HG02852 (cell line): ENCODE measurements around the gene TMEM213.

Source experiments
- ATAC-seq: cut with Tn5 transposase; IDR thresholded peaks from one replicate; pipeline ENCODE4 v1.9.1; 2021; ENCODE audit warnings: mild to moderate bottlenecking, moderate library complexity; ENCODE audit not compliant: unreplicated experiment

TMEM213 gene, protein sequence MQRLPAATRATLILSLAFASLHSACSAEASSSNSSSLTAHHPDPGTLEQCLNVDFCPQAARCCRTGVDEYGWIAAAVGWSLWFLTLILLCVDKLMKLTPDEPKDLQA

DNA sequence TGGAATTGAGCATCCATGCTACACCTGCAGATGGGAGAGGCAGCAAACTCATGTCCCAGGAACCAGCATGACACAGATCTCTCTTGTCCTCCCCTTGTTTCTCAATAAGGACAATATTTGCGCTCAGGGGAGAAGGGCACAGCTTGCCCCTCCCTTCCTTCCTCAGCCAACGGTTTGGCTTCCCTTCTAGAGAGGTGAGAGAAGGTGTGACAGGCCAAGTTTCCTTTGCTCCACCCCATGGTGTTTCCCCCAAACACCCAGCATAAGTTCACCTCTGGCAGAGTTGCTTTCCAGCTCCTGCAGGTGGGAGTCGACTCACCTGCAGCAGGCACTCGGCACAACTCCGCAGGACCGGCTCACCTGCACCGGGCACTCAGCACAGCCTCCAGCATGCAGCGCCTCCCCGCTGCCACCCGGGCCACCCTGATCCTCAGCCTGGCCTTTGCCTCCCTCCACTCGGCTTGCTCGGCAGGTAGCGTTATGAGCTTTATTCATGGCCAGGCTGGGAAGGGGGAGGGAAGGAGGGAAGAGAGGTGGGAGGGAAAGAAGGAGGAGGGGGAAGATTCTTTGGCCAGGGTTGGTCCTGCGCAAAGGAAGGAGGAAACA, at the start of gene TMEM213, which contains the start of gene ATP6V0A4:
Gene TMEM213 (plus strand): TSS at position 280 of the 606 bp plus-strand sequence. CDS start 111 bp downstream, at position 391.
Gene ATP6V0A4 (minus strand): TSS at position 482 of the 606 bp plus-strand sequence. CDS start 26,949 bp downstream, outside the sequence.
- no peak for ATAC-seq

DNA sequence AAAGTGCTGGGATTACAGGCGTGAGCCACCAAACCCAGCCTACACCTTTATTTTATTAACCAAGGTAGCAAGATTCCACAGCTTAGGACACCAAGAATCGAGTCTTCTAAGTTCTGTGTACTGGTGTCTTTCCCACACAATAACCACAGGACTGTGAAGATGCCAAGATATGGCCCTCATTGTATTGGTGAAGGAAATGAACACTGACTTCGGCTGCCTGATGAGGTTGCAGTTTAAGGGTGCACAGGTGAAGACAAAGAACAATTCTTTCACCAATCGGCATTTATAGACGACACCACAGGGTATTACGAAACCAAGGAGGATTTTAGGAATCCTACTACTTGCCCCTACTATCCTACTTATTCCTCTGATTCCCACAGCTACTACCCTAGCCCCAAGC, 49.1 kb upstream of the TMEM213 start:
- ATAC-seq = no peak

DNA sequence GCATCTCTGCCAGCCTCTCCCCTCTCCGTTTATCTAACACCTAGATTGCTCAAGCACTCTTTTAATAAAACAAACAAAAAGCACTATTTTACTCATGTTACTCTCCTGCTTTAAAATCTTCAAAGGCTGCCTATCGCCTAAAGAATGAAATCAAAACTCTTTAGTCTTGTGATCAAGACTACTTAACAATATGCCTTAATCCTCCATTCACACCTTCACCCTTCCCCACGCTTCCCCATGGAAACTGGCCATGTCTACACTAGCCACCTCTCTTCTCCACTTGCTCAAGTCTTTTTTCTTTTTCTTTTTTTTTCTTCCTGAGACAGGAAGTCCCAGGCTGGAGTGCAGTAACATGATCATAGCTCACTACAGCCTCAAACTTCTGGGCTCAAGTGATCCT, 47.8 kb upstream of the TMEM213 start:
- ATAC-seq = no peak

DNA sequence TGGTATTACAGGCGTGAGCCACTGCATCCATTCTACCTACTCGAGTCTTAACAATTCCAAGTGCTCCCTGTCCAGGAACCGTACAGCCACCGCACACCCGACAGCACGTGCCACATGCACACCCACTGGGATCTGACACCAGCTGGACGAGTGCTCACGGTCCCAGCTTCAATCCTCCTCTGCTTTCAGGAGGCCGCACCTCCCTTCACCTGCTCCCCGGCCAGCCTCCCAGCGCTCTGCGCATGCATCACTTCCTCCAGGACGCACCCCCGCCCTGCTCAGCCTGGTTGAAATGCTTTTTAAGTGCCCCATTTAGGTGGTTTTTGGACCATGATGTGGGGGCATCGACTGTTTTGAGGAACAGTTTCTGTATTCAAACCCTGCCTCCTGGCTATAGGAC, 47.3 kb upstream of the TMEM213 start:
- ATAC-seq = no peak

DNA sequence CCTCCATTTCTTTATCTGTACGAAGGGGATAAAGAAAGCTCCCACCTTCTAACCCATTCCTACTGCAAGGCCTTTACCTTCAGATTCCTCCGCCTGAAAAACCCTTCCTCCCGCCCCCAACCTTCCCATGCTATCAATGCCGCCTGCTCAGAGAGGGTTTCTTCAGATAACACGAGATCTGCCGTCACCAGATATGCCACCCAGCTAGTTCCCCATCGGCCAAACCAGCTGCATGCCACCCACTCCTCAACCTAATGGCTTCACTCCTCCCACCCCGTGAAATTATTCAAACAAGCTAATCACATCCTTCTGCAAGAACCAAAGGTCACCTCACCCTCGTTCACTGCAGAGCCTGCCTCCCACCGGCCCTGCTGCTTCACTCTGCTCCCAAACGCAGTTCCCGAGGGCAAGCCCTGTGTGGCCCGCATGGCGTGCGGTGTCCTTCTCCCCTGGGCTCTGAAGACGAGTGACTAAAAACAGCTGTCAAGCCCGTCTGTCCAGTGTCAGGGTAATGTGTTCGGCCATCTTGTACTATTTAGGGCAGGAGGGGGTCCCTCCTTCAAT, 46.8 kb upstream of the TMEM213 start:
- no peak for ATAC-seq

DNA sequence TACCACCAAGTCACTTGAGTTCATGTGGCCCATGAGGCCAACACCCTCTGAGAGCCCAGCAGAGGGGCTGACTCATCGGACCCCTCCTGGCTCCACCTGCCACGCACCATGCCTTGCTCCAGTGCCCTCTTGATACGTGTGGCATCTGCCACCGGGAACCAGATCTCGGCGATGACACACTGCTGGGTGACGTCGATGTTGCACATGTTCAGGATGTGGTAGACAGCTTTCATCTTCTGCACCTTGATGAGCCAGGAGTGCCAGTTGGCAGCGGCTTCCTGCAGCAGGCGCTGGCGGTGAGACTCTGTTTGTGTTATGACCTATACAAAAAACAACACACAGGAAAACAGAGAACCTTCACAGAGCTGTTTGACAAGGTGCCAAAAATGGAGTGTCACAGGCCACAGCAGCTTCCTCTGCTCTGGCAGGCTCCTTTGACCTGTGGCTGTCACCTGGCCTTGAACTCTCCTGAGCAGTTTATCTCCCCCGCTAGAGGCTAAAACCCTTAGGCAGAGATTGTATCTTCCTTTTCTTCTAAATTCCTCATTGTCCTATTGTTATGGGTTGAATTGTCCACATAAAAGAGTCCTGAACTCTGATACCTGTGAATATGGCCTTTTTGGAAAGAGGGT, 45.2 kb upstream of the TMEM213 start:
- no peak for ATAC-seq

DNA sequence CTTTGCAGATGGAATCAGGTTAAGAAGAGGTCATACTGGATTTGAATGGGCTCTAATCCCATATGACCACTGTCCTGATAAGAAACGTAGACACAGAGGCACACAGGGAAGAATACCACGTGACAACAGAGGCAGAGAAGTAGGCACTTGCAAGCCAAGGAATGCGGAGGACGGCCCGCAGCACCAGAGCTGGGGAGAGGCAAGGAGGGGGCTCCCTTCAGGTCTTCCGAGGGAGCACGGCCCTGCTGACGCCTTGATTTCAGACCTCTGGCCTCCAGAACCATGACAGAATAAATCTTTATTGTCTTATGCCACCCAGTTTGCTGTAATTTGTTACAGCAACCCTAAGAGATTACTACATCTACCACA, 44.7 kb upstream of the TMEM213 start:
- no peak for ATAC-seq

DNA sequence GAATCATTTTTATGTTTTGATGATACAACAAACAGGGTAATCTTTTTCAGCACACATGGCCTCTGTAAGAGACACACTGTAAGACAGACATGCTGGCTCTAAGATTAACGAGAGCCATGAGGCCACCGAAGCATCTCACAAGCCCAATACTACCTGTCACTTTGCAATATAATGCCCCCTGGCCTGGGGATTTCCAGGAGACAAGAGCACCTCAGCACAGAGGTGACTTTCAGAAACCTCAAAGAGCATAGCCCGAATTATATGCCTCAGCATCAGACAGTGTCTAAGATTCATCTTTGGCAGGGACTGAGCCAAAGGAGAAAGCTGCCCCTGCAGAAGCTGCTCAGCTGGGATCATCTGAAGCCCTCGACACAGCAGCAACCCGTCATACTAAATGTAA, 44.2 kb upstream of the TMEM213 start:
- no peak for ATAC-seq

DNA sequence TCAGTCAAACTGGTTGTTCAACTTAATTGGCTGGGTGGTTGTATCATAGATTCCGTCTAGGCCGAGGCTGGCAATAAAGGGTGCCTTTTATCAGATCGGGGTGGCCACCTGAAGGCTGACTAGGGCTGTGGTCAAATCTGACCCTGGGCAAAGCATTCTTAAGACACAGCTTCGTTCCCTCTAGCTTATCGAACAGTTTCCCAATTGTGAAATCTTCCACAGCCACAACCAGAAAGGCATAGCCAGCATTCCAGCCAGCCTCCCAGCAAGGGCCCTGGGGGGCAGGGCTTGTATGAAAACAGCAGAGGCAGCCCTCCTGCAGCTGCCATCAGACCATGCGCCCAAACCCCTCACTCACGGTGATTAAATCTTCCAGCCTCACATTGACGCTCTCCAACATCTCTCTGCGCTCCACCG, 42.5 kb upstream of the TMEM213 start:
- ATAC-seq = no peak

DNA sequence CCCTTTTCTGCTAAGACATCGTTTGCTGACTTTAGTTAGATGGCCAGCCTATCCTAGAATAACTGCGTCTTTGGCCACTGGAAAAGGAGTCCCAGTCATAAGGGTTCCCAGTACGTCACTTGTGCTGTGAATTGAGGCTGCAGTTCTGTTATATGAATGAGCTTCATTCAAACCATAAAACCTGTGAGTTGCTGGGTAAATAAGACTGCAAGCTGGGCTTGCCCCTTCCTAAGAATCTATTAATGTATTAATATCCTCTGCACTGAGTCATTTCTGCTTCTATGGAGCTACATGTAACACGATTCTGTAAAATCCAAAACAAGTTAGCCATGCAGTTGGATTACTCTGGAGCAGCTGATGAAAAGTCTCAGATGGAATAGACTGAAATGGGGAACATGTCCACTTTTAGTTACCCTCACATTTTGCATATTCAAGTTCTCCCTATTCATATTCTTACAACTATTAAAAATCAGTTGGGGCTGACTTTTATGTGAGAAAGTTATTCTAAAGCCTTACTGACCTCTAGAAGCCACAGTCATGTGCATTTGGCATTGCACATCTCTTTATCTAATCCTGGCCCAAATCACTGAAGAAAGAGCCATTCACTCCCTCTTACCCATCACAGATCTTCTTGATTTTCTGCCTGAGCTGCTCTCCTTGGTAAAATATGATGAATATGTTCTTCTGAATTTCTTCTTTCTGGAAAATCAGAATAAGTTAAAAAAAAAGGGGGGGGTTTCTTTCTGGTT, 41.8 kb upstream of the TMEM213 start:
- ATAC-seq = no peak

DNA sequence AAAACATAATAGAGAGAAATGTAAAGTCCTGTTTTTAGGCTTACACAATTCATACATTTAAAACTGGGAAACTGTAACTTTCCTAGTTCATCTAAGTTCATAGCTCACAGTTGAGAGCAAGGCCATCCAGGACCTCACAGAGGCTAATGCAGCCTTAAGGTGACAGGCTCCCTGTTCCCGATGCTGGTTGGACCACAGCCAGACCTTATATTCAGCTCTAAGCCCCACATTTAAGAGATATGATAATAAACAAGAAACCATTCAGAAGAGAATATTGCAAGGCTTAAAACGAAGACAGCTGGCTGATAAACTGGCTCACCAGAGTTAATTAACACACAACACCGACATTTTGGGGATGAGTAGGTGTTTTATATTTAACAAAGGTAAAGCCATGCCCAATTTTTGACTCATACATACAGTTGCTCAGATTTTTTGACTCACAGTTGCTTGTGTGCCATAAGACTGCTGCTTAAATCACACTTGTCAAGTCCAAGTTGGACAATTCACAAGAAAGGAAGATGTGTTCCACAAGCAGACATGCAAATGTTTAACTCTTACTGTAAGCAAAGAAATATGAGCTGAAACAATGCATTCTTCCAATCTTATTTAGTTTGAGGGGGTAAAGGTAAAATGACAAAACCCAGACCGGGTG, 41.1 kb upstream of the TMEM213 start:
- no peak for ATAC-seq

DNA sequence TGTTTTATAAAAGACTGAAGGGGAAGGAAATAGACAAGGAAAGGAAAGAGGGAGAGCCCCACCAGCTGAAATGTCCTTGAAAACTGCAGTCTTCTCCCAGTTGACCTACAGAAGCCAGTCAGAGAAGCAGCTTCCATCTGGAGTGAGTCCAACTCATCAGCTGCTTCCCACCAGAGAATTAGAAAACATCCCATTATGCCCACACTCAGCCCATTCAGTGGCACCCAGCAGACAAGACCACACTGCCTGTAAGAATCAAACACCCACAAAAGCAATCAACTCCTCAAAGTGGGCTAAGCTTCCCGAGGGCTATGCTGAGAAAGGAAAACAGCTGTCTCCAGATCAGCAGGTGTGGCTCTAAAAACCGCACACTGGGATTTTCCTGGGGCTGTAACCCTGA, 29.6 kb upstream of the TMEM213 start:
- no peak for ATAC-seq

DNA sequence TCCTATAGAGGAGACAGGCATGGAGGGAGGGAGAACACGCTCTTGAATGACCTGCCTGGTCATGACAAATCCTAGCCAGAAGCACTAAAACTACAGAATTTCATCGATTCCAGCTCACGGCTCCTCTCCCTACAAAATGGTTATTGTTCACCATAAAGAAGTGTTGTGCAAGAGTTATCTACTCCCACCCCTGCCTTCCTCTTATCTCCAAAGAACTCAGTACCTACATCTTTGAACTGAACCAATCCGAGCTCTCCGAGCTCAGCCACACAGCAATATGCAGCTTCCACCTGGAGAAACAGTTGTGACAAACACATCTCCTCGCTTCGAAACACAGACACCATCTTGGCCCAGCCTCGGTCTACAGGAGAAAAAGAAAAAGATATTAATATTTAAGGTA, 26.9 kb upstream of the TMEM213 start:
- no peak for ATAC-seq

DNA sequence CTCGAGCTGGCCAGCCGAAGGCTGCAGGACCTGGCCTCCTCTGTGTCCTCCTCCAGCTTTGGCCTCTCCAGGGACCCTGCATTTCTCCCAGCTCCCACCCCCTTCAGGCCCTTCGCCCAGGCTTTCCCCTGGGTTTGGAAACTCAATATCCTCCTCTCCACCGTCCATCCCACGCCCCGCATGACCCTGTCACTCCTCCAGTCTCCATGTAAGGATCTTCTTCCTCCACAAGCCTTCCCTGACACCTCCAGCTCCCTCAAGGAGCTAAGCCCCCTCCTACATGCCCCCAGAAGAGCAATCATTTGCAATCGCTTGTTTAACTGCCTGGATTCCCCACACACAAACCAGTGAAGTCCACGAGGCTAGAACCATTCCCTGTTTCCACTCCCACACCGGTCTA, 24.6 kb upstream of the TMEM213 start:
- ATAC-seq = no peak

DNA sequence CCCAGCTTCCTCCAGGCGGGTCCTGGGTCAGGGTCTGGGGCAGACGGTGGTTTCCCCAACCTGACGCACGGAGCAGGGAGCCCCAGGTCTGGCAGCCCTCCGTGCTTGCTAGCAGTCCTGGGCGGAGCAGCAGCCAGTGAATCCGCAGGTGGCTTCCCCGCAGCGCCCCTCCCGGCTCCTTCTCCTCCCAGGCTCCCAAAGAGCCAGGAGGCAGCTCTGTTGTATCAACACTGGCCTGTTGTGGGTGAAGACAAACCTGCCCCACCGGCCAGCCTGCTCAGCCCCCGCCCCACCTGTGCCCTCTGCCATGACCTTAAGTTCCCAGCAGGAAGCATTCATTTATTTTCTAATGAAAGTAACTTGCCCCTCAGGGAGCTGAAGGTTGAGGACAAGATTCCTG, 24.0 kb upstream of the TMEM213 start:
- no peak for ATAC-seq

DNA sequence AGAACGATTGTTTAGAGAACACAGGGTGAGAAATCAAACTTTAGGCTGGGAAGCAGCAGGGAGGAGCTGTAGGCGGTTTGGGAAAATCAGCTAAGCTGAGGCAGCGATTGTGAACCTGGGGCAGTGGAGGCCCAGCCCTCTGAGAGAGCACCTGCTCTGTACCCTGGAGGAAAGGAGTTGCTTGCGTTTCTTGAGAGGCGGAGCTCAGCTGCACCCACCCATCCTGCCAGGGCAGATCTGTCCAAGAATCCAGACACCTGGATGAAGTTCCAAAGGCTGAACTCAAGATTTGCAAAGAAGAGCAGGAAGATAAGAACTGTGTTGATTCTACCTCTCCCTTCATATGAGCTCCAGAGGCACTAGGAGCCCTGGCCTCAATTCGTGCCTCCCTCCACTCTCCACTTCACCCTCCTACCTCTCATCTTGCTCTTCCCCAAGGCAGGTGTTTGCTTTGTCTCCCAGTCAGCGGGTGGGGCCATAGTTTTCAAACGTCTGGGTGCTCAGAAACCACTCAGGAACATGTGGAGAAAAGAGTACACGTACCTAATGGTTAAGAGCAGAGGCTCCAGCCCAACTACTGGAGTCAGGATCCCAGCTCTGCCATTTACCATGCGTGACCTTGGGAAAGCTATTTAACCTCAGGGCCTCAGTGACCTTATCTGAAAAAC, 21.5 kb upstream of the TMEM213 start:
- no peak for ATAC-seq

DNA sequence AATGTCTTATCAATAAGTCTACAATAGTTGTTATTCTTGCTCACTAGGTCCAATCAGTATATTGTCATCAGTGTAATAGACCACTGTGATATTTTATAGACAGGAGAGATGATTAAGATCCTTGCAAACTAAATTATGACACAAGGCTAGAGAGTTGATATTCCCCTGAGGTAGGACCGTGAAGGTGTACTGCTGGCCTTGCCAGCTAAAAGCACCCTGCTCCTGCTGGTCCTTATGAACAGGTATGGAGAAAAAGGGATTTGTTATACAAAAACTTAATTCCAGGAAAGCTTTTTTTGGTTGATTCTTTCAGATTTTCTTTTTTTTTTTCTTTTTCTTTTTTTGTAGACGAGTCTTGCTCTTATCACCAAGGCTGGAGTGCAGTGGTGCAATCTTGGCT, 16.8 kb upstream of the TMEM213 start:
- no peak for ATAC-seq

DNA sequence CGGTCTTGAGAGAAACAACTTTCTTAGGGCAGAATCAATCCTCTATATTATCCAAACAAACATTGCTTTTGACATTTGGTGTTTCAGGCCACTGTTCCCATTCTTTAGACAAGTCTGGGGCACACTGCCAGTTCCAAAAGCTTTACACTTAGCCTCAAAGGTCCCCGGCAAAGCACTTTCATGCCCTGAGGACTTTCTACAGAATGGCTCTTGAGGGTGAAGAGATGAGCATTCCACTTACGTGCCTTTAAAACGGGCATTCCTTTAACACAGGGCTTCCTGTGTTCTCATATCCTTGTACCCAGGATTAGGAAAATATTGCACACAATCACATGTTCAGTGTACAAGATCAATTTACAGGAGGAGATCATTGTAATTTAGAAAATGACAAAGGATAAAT, 13.1 kb upstream of the TMEM213 start:
- ATAC-seq = no peak

DNA sequence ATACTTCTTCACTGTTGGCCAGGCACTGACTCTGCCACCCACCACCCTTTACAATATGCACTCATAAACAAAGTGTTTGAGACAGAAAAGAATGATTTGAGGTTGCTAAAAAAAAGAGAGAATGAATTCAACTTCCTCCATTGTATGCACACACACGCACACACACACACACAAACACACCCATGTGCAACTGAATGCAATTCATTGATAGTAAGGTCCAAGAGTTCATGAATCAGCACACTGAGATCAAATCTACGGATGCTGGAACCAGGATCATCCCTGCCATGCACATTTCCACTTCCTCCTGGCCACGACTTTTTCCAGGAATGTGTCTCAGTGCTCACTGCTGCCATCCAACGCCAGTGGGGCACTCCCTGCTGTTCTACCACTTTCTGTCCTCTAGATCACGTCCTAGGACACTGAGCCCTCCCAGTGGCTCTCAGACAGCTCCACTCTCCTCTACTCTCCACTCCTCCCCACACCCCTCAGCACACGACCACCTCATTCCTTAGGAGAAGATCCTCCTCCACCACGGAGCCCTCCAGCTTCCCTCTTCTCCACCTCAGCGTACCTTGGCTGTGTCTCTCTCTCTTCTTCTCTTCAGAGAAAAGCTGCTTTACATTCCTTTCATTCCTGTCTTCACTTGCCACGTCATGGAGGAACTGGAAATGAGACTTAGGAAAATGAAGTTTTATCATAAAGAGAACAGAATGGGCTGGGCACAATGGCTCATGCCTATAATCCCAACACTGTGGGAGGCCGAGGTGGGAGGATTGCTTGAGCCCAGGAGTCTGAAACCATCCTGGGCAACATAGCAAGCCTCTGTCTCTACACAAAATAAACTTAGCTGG, 12.0 kb upstream of the TMEM213 start:
- no peak for ATAC-seq
